ENCODE results near the gene PVRIG.
"Not testable (repeated sequence)": the region's sequence is repeated elsewhere in the genome, so short reads cannot be mapped to it uniquely, and the experiment has no call there.

The PVRIG gene

DNA sequence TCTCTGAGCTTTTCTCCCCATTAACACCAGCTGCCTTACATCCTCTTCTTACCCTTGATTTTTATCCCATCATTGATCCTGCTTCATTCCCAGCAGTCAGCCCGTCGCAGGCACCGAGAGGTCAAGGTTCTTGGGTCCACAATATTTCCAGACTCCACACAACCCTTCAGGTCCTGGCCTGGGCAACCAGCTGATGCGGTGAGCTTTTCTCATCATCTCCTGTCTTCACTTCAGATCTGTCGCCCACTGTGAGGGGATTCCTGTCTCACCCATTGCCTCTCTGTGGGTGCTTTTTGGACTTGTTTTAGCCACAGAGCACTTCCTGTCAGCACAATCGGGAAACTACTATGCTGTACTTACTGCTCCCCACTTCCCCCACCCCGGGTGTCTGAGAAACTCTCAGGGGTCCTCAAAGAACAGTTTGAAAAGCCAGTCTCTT is 8.4 kb upstream of the PVRIG start:
- no peak overlapping the region for H3K4me3 ChIP-seq (ENCODE audit: low read depth, low read length)
- TF ChIP-seq, protein P1, sequence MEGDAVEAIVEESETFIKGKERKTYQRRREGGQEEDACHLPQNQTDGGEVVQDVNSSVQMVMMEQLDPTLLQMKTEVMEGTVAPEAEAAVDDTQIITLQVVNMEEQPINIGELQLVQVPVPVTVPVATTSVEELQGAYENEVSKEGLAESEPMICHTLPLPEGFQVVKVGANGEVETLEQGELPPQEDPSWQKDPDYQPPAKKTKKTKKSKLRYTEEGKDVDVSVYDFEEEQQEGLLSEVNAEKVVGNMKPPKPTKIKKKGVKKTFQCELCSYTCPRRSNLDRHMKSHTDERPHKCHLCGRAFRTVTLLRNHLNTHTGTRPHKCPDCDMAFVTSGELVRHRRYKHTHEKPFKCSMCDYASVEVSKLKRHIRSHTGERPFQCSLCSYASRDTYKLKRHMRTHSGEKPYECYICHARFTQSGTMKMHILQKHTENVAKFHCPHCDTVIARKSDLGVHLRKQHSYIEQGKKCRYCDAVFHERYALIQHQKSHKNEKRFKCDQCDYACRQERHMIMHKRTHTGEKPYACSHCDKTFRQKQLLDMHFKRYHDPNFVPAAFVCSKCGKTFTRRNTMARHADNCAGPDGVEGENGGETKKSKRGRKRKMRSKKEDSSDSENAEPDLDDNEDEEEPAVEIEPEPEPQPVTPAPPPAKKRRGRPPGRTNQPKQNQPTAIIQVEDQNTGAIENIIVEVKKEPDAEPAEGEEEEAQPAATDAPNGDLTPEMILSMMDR (IDR thresholded peaks at IDR 0.05; ENCODE audit: insufficient read depth, low read length, missing control alignments) = no peak
- ChIA-PET POLR2A (no interaction called here), CTCF (interaction anchor here (0.8 to 17.7 kb wide), 4 partner anchors 18 to 78 kb away, joined by 3 to 298 read pairs (median 4); no protein-coding TSS in a partner anchor)
- DNase-seq (ENCODE audit: low read depth, low spot score) = no peak

DNA sequence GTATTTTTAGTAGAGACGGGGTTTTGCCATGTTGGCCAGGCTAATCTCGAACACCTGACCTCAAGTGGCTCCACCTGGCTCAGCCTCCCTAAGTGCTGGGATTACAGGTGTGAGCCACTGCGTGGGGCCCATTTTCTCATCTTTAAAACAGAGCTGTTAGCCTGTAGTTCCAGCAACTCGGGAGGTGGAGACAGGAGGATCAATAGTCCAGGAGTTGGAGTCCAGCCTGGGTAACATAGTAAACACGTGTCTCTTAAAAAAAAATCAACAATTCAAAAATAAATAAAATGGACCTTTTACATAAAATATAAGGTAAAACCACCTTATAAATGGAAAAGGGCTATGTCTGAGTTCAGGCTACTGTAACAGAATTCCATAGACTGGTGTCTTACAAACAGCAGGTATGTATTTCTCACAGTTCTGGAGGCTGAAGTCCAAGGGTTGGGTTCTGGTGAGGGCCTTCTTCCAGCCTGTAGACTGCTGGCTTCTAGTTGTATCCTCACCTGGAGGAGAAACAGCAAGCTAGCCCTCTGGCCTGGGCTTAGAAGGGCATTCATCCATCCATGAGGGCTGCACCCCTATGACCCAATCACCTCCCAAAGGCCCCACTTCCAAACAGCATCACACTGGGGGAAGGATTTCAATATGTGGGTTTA is 7.0 kb upstream of the PVRIG start:
- TF ChIP-seq, protein P1 (IDR thresholded peaks at IDR 0.05; ENCODE audit: insufficient read depth, low read length, missing control alignments) = no peak
- ChIA-PET CTCF (interaction anchor here (17.7 kb wide), 1 partner anchor 79 kb away, joined by 298 read pairs; no protein-coding TSS in a partner anchor), POLR2A (no interaction called here)
- DNase-seq (ENCODE audit: low read depth, low spot score) = no peak
- H3K4me3 ChIP-seq (ENCODE audit: low read depth, low read length) = no peak overlapping the region

DNA sequence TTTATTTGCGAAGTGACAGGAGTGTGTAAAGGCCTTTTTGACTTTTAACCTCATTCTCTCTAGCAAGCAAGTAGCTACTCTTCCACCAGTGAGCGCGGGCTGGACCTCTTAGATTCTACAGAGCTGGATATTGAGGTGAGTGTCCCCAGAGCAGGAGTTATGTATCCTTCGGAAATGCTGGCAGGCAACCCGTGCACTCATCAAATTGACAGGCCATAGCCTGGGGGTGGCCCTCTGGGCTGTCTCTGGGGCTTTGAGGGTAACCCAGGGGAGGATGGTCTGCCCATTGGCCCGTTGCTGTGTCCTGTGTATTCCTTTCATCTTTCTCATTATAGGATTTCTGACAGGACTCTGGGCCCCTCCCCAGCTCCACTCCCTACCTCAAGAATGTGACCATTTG is 6.1 kb upstream of the PVRIG start:
- ChIA-PET POLR2A (no interaction called here), CTCF (interaction anchor here (17.7 kb wide), 1 partner anchor 80 kb away, joined by 298 read pairs; no protein-coding TSS in a partner anchor)
- H3K4me3 ChIP-seq (ENCODE audit: low read depth, low read length) = no peak overlapping the region
- TF ChIP-seq, protein P1 (IDR thresholded peaks at IDR 0.05; ENCODE audit: insufficient read depth, low read length, missing control alignments) = no peak
- no peak for DNase-seq (ENCODE audit: low read depth, low spot score)

DNA sequence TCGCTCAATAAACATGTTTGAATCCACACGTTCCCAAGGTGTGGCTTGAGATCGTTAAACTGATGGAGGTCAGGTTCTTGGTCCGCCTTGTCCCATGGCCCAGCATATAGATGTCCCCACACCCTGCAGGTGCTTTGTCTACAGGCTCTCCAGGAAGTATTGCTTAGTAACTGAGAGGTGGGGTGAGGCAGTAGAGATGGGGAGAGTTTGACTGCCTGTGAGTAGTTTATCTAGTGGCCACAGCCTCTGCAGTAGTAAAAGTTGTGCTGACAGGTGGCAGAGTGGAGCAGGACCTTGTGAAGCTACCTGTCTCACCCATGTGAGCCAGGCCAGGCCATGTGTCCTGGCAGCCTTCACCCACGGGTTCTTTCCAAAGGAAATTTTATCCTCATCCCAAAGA is 5.4 kb upstream of the PVRIG start:
- DNase-seq (ENCODE audit: low read depth, low spot score); H3K4me3 ChIP-seq (ENCODE audit: low read depth, low read length); POLR2A ChIA-PET: not testable (repeated sequence)
- CTCF ChIA-PET = interaction anchor here (17.7 kb wide), 1 partner anchor 81 kb away, joined by 298 read pairs; no protein-coding TSS in a partner anchor

DNA sequence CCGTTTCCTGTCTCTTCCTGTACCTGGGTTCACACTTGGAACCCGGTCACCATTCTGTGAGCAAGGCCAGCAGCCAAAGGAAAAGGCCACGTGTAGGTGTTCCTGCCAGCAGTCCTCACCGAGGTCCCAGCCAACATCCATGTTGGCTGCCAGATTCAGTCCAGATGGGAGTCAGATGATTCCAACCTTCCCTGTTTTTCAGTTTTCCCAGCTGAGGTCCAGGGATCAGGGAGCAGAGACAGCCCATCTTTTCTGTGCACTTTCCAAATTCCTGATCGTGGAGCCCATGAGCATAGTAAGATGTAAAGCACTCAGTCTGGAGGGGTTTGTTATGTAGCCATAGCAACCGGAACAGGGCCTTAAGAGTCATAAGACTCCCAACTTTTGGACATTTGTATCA is 3.9 kb upstream of the PVRIG start:
- TF ChIP-seq, protein P1 (IDR thresholded peaks at IDR 0.05; ENCODE audit: insufficient read depth, low read length, missing control alignments) = no peak

DNA sequence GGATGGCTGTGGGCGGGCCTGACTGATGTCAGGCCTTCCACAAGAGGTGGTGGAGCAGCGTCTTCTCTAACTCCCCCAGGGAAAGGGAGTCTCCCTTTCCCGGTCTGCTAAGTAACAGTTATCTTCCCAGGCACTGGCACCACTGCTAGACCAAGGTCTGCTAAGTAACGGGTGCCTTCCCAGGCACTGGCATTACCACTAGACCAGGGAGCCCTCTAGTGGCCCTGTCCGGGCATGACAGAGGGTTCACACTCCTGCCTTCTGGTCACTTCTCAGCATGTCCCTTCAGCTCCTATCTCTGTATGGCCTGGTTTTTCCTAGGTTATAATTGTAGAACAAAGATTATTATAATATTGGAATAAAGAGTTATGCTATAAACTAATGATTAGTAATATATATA is 1.8 kb upstream of the PVRIG start:
- DNase-seq (ENCODE audit: low read depth, low spot score); H3K4me3 ChIP-seq (ENCODE audit: low read depth, low read length): not testable (repeated sequence)
- TF ChIP-seq, protein P1 (IDR thresholded peaks at IDR 0.05; ENCODE audit: insufficient read depth, low read length, missing control alignments) = peak; percentile 48
- POLR2A ChIA-PET = interaction anchor here (0.9 kb wide), 1 partner anchor 210 kb away, joined by 3 read pairs; the partner anchor contains the start of gene ZCWPW1
- CTCF ChIA-PET = interaction anchor here (0.7 to 17.7 kb wide), 23 partner anchors 10 to 488 kb away, joined by 3 to 298 read pairs (median 4); partner anchors contain the start of genes GAL3ST4 and POP7

More for the DNA sequence above, 3.9 kb upstream of the PVRIG start:
- H3K4me3 ChIP-seq (ENCODE audit: low read depth, low read length) = no peak overlapping the region
- no peak for DNase-seq (ENCODE audit: low read depth, low spot score)
- ChIA-PET CTCF (interaction anchor here (0.9 to 17.7 kb wide), 5 partner anchors 16 to 82 kb away, joined by 3 to 298 read pairs (median 6); no protein-coding TSS in a partner anchor), POLR2A (no interaction called here)

Measured in AG04449 (cell line).